Measurements from ENCODE around the gene SHH. TPM values are rescaled to one million over a fixed set of nuclear protein-coding genes. Genes with fewer than 3 reads are reported as not detected.

The SHH gene
- total RNA-seq, 1 experiment from 2014 or later = 4.7 TPM

DNA sequence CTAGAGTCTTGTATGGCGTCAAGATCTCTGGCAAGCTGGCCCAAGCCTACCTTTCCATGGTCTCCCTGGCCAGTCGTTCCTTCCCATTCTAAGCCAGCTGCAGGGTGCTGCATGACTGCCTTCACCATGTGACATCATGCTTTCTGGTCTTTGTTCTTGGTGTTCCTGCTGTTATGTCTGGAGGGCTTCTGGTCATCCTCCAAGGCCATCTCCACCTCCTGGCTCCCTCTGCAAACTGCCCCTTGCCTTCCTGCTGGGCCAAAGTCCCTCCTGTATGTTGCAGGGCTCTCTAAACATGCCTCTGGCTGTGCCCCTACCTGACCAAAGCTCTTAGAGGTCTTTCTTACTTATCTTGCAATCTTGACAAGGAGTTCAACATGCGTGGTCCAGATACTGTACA lies 44.4 kb upstream of the SHH start:
- H3K4me3 ChIP-seq (ENCODE audit: low read depth, low read length) = no peak overlapping the region
- H3K27ac Mint-ChIP-seq (ENCODE audit: unreplicated experiment) = no peak overlapping the region
- H3K4me3 Mint-ChIP-seq (ENCODE audit: unreplicated experiment) = no peak overlapping the region
- H3K36me3 Mint-ChIP-seq (ENCODE audit: insufficient read depth, unreplicated experiment) = no peaks in the 10 kb centered on the region
- BruUV-seq (replicated peaks) = no TSS peak
- H3K9me3 Mint-ChIP-seq (ENCODE audit: unreplicated experiment) = no peaks in the 10 kb centered on the region
- H3K27me3 Mint-ChIP-seq (ENCODE audit: insufficient read depth, unreplicated experiment) = no peaks in the 10 kb centered on the region
- H3K27me3 ChIP-seq (replicated peaks; ENCODE audit: control insufficient read depth, insufficient read depth, low read length) = no peaks in the 10 kb centered on the region
- CTCF ChIA-PET = interaction anchor here (0.6 kb wide), 1 partner anchor 44 kb away, joined by 3 read pairs; the partner anchor contains the start of gene SHH
- no peak for TF ChIP-seq CTCF (IDR thresholded peaks at IDR 0.05; ENCODE audit: insufficient read depth in 1 of 2, low read depth in 1 of 2, low read length in 1 of 2, severe bottlenecking in 1 of 2, unreplicated experiment in 1 of 2)
- H3K9me3 ChIP-seq = no peaks in the 10 kb centered on the region
- POLR2A ChIA-PET = no interaction called here
- H3K4me1 ChIP-seq = no peaks in the 10 kb centered on the region
- peaks cover 3% of the 10 kb centered on the region for H3K4me1 Mint-ChIP-seq (ENCODE audit: low read depth, unreplicated experiment)
- H3K36me3 ChIP-seq (ENCODE audit: control insufficient read depth, insufficient read depth, low read length) = no peaks in the 10 kb centered on the region
- no peak for DNase-seq
- intact Hi-C loops (cut with micrococcal nuclease; ENCODE audit: unreplicated experiment) = no loop called here

DNA sequence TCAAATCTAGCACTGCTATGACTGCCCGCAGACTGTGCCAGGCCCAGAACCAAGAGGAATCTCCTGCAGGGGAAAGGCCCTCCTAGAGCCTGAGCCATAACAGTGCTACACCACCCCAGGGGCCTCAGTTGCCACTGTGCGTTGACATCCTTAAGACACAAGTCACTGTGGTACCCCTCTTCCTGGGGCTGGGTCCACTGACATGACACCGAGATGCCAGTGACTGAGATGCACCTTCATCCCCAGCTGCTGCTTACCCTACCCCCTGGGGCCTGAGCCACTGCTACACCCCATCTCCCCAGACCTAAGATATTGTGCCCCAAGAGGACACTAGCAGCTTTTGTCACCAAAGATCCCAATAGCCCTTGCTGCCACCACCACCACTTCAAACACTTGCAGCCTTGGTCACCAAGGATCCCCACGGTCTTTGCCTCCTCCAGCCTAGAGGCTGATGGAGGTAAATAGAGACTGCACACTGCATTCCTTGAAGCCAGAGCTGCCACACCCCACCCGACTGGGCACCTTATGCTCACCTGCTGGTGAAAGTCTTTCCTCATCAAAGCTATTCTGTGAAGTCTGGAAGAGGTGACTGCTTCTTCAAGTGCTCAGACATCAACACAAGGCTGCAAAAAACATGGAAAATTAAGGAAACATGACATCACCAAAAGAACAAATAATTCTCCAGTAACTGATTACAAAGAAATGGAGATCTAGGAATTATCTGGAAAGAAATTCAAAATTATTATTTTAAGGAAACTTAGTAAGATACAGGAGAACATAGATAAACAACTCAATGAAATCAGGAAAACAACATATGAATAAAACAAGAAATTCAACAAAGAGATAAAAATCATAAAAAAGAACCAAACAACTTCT lies 40.4 kb upstream of the SHH start:
- no peak for TF ChIP-seq CTCF (IDR thresholded peaks at IDR 0.05; ENCODE audit: insufficient read depth in 1 of 2, low read depth in 1 of 2, low read length in 1 of 2, severe bottlenecking in 1 of 2, unreplicated experiment in 1 of 2)
- H3K36me3 ChIP-seq (ENCODE audit: control insufficient read depth, insufficient read depth, low read length) = no peaks in the 10 kb centered on the region
- H3K27ac Mint-ChIP-seq (ENCODE audit: unreplicated experiment) = no peak overlapping the region
- ChIA-PET CTCF (no interaction called here), POLR2A (no interaction called here)
- H3K27me3 Mint-ChIP-seq (ENCODE audit: insufficient read depth, unreplicated experiment) = peaks cover 2% of the 10 kb centered on the region
- H3K9me3 Mint-ChIP-seq (ENCODE audit: unreplicated experiment) = no peaks in the 10 kb centered on the region
- H3K9me3 ChIP-seq = no peaks in the 10 kb centered on the region
- H3K4me1 Mint-ChIP-seq (ENCODE audit: low read depth, unreplicated experiment) = no peaks in the 10 kb centered on the region
- BruUV-seq (replicated peaks) = no TSS peak
- DNase-seq = no peak
- no peaks in the 10 kb centered on the region for H3K27me3 ChIP-seq (replicated peaks; ENCODE audit: control insufficient read depth, insufficient read depth, low read length)
- intact Hi-C loops (cut with micrococcal nuclease; ENCODE audit: unreplicated experiment) = no loop called here
- H3K4me3 ChIP-seq (ENCODE audit: low read depth, low read length) = no peak overlapping the region
- no peak overlapping the region for H3K4me3 Mint-ChIP-seq (ENCODE audit: unreplicated experiment)
- H3K36me3 Mint-ChIP-seq (ENCODE audit: insufficient read depth, unreplicated experiment) = no peaks in the 10 kb centered on the region
- no peaks in the 10 kb centered on the region for H3K4me1 ChIP-seq

GRCh38 chr7:155851892-155852291 lies 39.6 kb upstream of the SHH start:
- no peak overlapping the region for H3K4me3 ChIP-seq (ENCODE audit: low read depth, low read length)
- DNase-seq = no peak

More at GRCh38 chr7:155851892-155852291, 39.6 kb upstream of the SHH start:
- BruUV-seq (replicated peaks) = no TSS peak
- H3K9me3 ChIP-seq = no peaks in the 10 kb centered on the region
- no peak overlapping the region for H3K4me3 Mint-ChIP-seq (ENCODE audit: unreplicated experiment)
- ChIA-PET POLR2A (no interaction called here), CTCF (no interaction called here)
- H3K36me3 Mint-ChIP-seq (ENCODE audit: insufficient read depth, unreplicated experiment) = no peaks in the 10 kb centered on the region
- H3K9me3 Mint-ChIP-seq (ENCODE audit: unreplicated experiment) = no peaks in the 10 kb centered on the region
- intact Hi-C loops (cut with micrococcal nuclease; ENCODE audit: unreplicated experiment) = no loop called here
- no peaks in the 10 kb centered on the region for H3K4me1 ChIP-seq
- no peaks in the 10 kb centered on the region for H3K27me3 ChIP-seq (replicated peaks; ENCODE audit: control insufficient read depth, insufficient read depth, low read length)
- TF ChIP-seq CTCF (IDR thresholded peaks at IDR 0.05; ENCODE audit: insufficient read depth in 1 of 2, low read depth in 1 of 2, low read length in 1 of 2, severe bottlenecking in 1 of 2, unreplicated experiment in 1 of 2) = no peak
- peaks cover 2% of the 10 kb centered on the region for H3K27me3 Mint-ChIP-seq (ENCODE audit: insufficient read depth, unreplicated experiment)
- no peaks in the 10 kb centered on the region for H3K36me3 ChIP-seq (ENCODE audit: control insufficient read depth, insufficient read depth, low read length)
- no peaks in the 10 kb centered on the region for H3K4me1 Mint-ChIP-seq (ENCODE audit: low read depth, unreplicated experiment)
- H3K27ac Mint-ChIP-seq (ENCODE audit: unreplicated experiment) = no peak overlapping the region
